Hepatocyte (in vitro differentiated cells): ENCODE results near the gene CUZD1. TPM values are rescaled to one million over a fixed set of nuclear protein-coding genes. Genes with fewer than 3 reads are reported as not detected.

Experiments
- DNase-seq: peaks from one replicate; pipeline ENCODE4 v3.0.0-alpha.2; 2016; ENCODE audit warnings: low spot score
- H2AFZ ChIP-seq: fragments of 200-600 bp; sonication (generic); 2 replicates; pipeline ENCODE4 v1.6.0; 2016; ENCODE audit warnings: antibody characterized with exemption, mild to moderate bottlenecking
- H3K27ac ChIP-seq: fragments of 200-600 bp; sonication (generic); 2 replicates; pipeline ENCODE4 v1.5.1; 2016; ENCODE audit warnings: mild to moderate bottlenecking
- H3K27me3 ChIP-seq: fragments of 200-600 bp; sonication (generic); 2 replicates; pipeline ENCODE4 v1.6.1; 2016
- H3K36me3 ChIP-seq: fragments of 200-600 bp; sonication (generic); replicated peaks from 2 replicates; pipeline ENCODE4 v1.5.1; 2016; ENCODE audit warnings: low read depth; ENCODE audit not compliant: insufficient read depth
- H3K4me1 ChIP-seq: fragments of 200-600 bp; sonication (generic); 2 replicates; pipeline ENCODE4 v1.5.1; 2016; ENCODE audit warnings: mild to moderate bottlenecking, moderate library complexity; ENCODE audit not compliant: insufficient read depth
- H3K4me2 ChIP-seq: fragments of 200-600 bp; sonication (generic); 2 replicates; pipeline ENCODE4 v1.6.0; 2016
- H3K4me3 ChIP-seq: fragments of 200-600 bp; sonication (generic); 2 replicates; pipeline ENCODE4 v1.5.1; 2016; ENCODE audit warnings: mild to moderate bottlenecking
- H3K79me2 ChIP-seq: fragments of 200-600 bp; sonication (generic); 2 replicates; pipeline ENCODE4 v1.6.0; 2017; ENCODE audit warnings: mild to moderate bottlenecking
- H3K9me2 ChIP-seq: fragments of 200-600 bp; sonication (generic); replicated peaks from 2 replicates; pipeline ENCODE4 v1.6.0; 2017; ENCODE audit warnings: mild to moderate bottlenecking; ENCODE audit not compliant: insufficient read depth
- H3K9me3 ChIP-seq: fragments of 200-600 bp; sonication (generic); 2 replicates; pipeline ENCODE4 v1.5.1; 2016; ENCODE audit warnings: low read depth, mild to moderate bottlenecking
- H4K20me1 ChIP-seq: fragments of 200-600 bp; sonication (generic); 2 replicates; pipeline ENCODE4 v1.6.0; 2016; ENCODE audit warnings: mild to moderate bottlenecking; ENCODE audit not compliant: insufficient read depth, poor library complexity, severe bottlenecking
- CTCF ChIP-seq: fragments of 200-600 bp; sonication (generic); IDR thresholded peaks from 2 replicates; pipeline ENCODE4 v1.5.1; 2016; ENCODE audit warnings: antibody characterized with exemption, mild to moderate bottlenecking; ENCODE audit not compliant: poor library complexity
- EZH2 ChIP-seq: fragments of 200-600 bp; sonication (generic); IDR thresholded peaks from 2 replicates; pipeline ENCODE4 v1.6.1; 2016; ENCODE audit warnings: antibody characterized with exemption, mild to moderate bottlenecking, borderline replicate concordance
- EZH2phosphoT487 ChIP-seq: fragments of 200-600 bp; sonication (generic); IDR thresholded peaks from one replicate; pipeline ENCODE4 v1.6.1; 2018; ENCODE audit warnings: antibody characterized with exemption, mild to moderate bottlenecking, low read depth, moderate library complexity; ENCODE audit not compliant: unreplicated experiment, severe bottlenecking
- WGBS: methylation state at CpG from one replicate; pipeline ENCODE4 v1.1.6; 2016; ENCODE audit warnings: low lambda C conversion rate; ENCODE audit errors: missing lambda C conversion rate; 5-methylcytosine and 5-hydroxymethylcytosine counted together
- polyA plus RNA-seq: library from polyadenylated mRNA; unstranded; fragments of >200 nt; fragmentation: Nextera tagmentation; extraction: Ambion mirVana; gene quantifications from 2 replicates; pipeline ENCODE4 v1.2.1, GENCODE V29; 2016
- total RNA-seq: library from RNA; depleted of rRNA; stranded (reverse); fragments of >200 nt; gene quantifications from 2 replicates; pipeline ENCODE4 v1.2.3, GENCODE V29; 2014

Gene CUZD1
- total and polyA plus RNA-seq, 2 experiments from 2014 or later = not detected

GRCh38 chr10:122827302-122827701, 18.4 kb downstream of the CUZD1 start:
- H2AFZ ChIP-seq = no peak overlapping the region
- no peaks in the 10 kb centered on the region for H4K20me1 ChIP-seq
- H3K4me1 ChIP-seq = no peaks in the 10 kb centered on the region
- no peak for DNase-seq
- H3K9me2 ChIP-seq = no peaks in the 10 kb centered on the region
- no peak overlapping the region for H3K27ac ChIP-seq
- no peaks in the 10 kb centered on the region for H3K79me2 ChIP-seq
- H3K4me3 ChIP-seq = no peak overlapping the region
- H3K36me3 ChIP-seq = no peaks in the 10 kb centered on the region
- peaks cover 4% of the 10 kb centered on the region for H3K27me3 ChIP-seq
- H3K9me3 ChIP-seq = no peaks in the 10 kb centered on the region
- H3K4me2 ChIP-seq = no peak overlapping the region
- 93% methylated on average over 3 of the region's 3 CpGs for WGBS
- no peak for TF ChIP-seq EZH2

GRCh38 chr10:122822973-122823690, 22.5 kb downstream of the CUZD1 start:
- 90% methylated on average over 11 of the region's 11 CpGs for WGBS
- no peaks in the 10 kb centered on the region for H4K20me1 ChIP-seq

GRCh38 chr10:122821808-122822207, 23.8 kb downstream of the CUZD1 start:
- H3K9me2 ChIP-seq = no peaks in the 10 kb centered on the region
- 88% methylated on average over 3 of the region's 3 CpGs for WGBS
- H2AFZ ChIP-seq = no peak overlapping the region
- TF ChIP-seq EZH2phosphoT487 (no peak), CTCF (no peak), EZH2 (no peak)
- DNase-seq = no peak
- no peaks in the 10 kb centered on the region for H3K79me2 ChIP-seq
- H3K4me2 ChIP-seq = no peak overlapping the region
- no peaks in the 10 kb centered on the region for H3K9me3 ChIP-seq
- H3K27ac ChIP-seq = no peak overlapping the region
- H3K27me3 ChIP-seq = no peaks in the 10 kb centered on the region
- no peaks in the 10 kb centered on the region for H4K20me1 ChIP-seq
- no peaks in the 10 kb centered on the region for H3K36me3 ChIP-seq
- no peak overlapping the region for H3K4me3 ChIP-seq
- no peaks in the 10 kb centered on the region for H3K4me1 ChIP-seq

More at GRCh38 chr10:122822973-122823690, 22.5 kb downstream of the CUZD1 start:
- H3K36me3 ChIP-seq = no peaks in the 10 kb centered on the region
- no peaks in the 10 kb centered on the region for H3K9me3 ChIP-seq
- no peaks in the 10 kb centered on the region for H3K79me2 ChIP-seq
- no peak for DNase-seq
- H3K4me3 ChIP-seq = no peak overlapping the region
- H3K27me3 ChIP-seq = peaks cover 4% of the 10 kb centered on the region
- no peak overlapping the region for H3K4me2 ChIP-seq
- TF ChIP-seq CTCF (no peak), EZH2phosphoT487 (no peak), EZH2 (no peak)
- H3K27ac ChIP-seq = no peak overlapping the region
- H2AFZ ChIP-seq = no peak overlapping the region
- H3K9me2 ChIP-seq = no peaks in the 10 kb centered on the region
- H3K4me1 ChIP-seq = no peaks in the 10 kb centered on the region

GRCh38 chr10:122815458-122815857, 30.2 kb downstream of the CUZD1 start:
- 66% methylated on average over 5 of the region's 5 CpGs for WGBS
- H3K36me3 ChIP-seq = no peaks in the 10 kb centered on the region
- H3K27me3 ChIP-seq = no peaks in the 10 kb centered on the region
- no peaks in the 10 kb centered on the region for H3K9me3 ChIP-seq
- H3K4me1 ChIP-seq = no peaks in the 10 kb centered on the region
- H3K4me2 ChIP-seq = no peak overlapping the region
- TF ChIP-seq EZH2 (no peak), CTCF (no peak), EZH2phosphoT487 (no peak)
- DNase-seq = no peak
- no peak overlapping the region for H3K4me3 ChIP-seq
- H4K20me1 ChIP-seq = no peaks in the 10 kb centered on the region
- H3K79me2 ChIP-seq = no peaks in the 10 kb centered on the region
- H3K27ac ChIP-seq = no peak overlapping the region
- H3K9me2 ChIP-seq = no peaks in the 10 kb centered on the region
- H2AFZ ChIP-seq = no peak overlapping the region
